ENCODE data around the gene SEC62.

DNA sequence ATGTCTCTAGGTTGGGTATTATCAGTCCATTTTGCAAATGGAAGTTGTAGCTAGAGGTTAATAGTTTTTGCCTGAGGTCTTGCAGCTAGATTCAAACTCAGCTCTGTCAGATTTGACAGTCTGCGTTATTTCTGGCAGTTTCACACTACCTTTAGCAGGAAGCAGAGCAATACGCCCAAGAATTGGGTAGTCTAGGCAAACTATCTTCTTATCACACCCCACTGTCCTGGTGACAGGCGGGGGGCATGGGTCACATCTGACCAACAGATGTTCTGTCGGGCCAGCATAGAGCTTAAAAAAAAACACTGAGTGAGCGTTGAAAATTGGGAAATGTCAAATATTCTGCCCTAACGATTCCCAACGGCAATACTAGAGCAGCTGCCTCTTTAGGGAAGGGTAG, 76.9 kb downstream of the SEC62 start:
- TF ChIP-seq, protein P1, sequence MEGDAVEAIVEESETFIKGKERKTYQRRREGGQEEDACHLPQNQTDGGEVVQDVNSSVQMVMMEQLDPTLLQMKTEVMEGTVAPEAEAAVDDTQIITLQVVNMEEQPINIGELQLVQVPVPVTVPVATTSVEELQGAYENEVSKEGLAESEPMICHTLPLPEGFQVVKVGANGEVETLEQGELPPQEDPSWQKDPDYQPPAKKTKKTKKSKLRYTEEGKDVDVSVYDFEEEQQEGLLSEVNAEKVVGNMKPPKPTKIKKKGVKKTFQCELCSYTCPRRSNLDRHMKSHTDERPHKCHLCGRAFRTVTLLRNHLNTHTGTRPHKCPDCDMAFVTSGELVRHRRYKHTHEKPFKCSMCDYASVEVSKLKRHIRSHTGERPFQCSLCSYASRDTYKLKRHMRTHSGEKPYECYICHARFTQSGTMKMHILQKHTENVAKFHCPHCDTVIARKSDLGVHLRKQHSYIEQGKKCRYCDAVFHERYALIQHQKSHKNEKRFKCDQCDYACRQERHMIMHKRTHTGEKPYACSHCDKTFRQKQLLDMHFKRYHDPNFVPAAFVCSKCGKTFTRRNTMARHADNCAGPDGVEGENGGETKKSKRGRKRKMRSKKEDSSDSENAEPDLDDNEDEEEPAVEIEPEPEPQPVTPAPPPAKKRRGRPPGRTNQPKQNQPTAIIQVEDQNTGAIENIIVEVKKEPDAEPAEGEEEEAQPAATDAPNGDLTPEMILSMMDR (IDR thresholded peaks at IDR 0.05; ENCODE audit: insufficient read depth, low read length) = no peak
- TF ChIP-seq POLR2AphosphoS5 (IDR thresholded peaks at IDR 0.05; ENCODE audit: low read depth) = no peak
- TF ChIP-seq, protein P2, sequence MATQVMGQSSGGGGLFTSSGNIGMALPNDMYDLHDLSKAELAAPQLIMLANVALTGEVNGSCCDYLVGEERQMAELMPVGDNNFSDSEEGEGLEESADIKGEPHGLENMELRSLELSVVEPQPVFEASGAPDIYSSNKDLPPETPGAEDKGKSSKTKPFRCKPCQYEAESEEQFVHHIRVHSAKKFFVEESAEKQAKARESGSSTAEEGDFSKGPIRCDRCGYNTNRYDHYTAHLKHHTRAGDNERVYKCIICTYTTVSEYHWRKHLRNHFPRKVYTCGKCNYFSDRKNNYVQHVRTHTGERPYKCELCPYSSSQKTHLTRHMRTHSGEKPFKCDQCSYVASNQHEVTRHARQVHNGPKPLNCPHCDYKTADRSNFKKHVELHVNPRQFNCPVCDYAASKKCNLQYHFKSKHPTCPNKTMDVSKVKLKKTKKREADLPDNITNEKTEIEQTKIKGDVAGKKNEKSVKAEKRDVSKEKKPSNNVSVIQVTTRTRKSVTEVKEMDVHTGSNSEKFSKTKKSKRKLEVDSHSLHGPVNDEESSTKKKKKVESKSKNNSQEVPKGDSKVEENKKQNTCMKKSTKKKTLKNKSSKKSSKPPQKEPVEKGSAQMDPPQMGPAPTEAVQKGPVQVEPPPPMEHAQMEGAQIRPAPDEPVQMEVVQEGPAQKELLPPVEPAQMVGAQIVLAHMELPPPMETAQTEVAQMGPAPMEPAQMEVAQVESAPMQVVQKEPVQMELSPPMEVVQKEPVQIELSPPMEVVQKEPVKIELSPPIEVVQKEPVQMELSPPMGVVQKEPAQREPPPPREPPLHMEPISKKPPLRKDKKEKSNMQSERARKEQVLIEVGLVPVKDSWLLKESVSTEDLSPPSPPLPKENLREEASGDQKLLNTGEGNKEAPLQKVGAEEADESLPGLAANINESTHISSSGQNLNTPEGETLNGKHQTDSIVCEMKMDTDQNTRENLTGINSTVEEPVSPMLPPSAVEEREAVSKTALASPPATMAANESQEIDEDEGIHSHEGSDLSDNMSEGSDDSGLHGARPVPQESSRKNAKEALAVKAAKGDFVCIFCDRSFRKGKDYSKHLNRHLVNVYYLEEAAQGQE (IDR thresholded peaks at IDR 0.05; ENCODE audit: insufficient replicate concordance, low read depth) = no peak
- no peak for TF ChIP-seq SPI1 (IDR thresholded peaks at IDR 0.05; ENCODE audit: borderline replicate concordance, low read depth)
- no peak for TF ChIP-seq GABPA (IDR thresholded peaks at IDR 0.05; ENCODE audit: low read depth)

Measured in HL-60 (cell line).